IMR-90 (cell line): Measurements from ENCODE around the gene YPEL5. TPM values are rescaled to one million over a fixed set of nuclear protein-coding genes. Genes with fewer than 3 reads are reported as not detected.

Source experiments
- ATAC-seq: fragments of 200-7000 bp; cut with Tn5 transposase; 2 replicates; pipeline ENCODE4 v1.9.1; 2020; ENCODE audit warnings: low read depth, mild to moderate bottlenecking, moderate library complexity
- BruUV-seq: library from RNA; stranded (reverse); fragments of 400-500 nt; replicated peaks from 2 replicates; lab custom pipeline; 2021; lab: Mats Ljungman, UMichigan
- CTCF ChIA-PET: fragments of 300-600 bp; formaldehyde crosslinking; extraction: SDS; loops from one replicate; lab custom pipeline; 2021; ENCODE audit warnings: antibody characterized with exemption; lab: Yijun Ruan, JAX
- POLR2A ChIA-PET: fragments of 300-600 bp; sonication (Branson Sonifier 250); formaldehyde crosslinking; loops from one replicate; lab custom pipeline; 2022; ENCODE audit warnings: antibody characterized with exemption; ENCODE audit not compliant: unreplicated experiment; lab: Charles Lee
- DNase-seq: peaks from one replicate; pipeline ENCODE4 v3.0.0; 2013
- H2AFZ ChIP-seq: replicated peaks from 2 replicates; pipeline ENCODE3; 2013; ENCODE audit warnings: low read length, mild to moderate bottlenecking; ENCODE audit not compliant: poor library complexity
- H2AK5ac ChIP-seq: 2 replicates; pipeline ENCODE4 v1.6.1; 2013; ENCODE audit warnings: low read depth, low read length, inconsistent platforms
- H2AK9ac ChIP-seq: replicated peaks from 2 replicates; pipeline ENCODE3; 2013; ENCODE audit warnings: mild to moderate bottlenecking, low read depth, low read length, moderate library complexity; ENCODE audit not compliant: poor library complexity
- H2BK120ac ChIP-seq: 2 replicates; pipeline ENCODE4 v1.6.1; 2013; ENCODE audit warnings: low read depth, low read length, inconsistent platforms
- H2BK15ac ChIP-seq: 3 replicates; pipeline ENCODE4 v1.6.1; 2013; ENCODE audit warnings: low read depth, low read length, inconsistent platforms
- H2BK20ac ChIP-seq: 2 replicates; pipeline ENCODE4 v1.6.1; 2013; ENCODE audit warnings: low read depth, mild to moderate bottlenecking, inconsistent platforms, low read length, moderate library complexity
- H2BK5ac ChIP-seq: 2 replicates; pipeline ENCODE4 v1.6.1; 2013; ENCODE audit warnings: mild to moderate bottlenecking, low read depth, low read length, inconsistent platforms; ENCODE audit not compliant: poor library complexity, severe bottlenecking
- H3K14ac ChIP-seq: replicated peaks from 2 replicates; pipeline ENCODE4 v1.6.1; 2013; ENCODE audit warnings: low read depth, low read length, inconsistent platforms
- H3K18ac ChIP-seq: 2 replicates; pipeline ENCODE4 v1.6.1; 2013; ENCODE audit warnings: low read depth, low read length, control low read depth
- H3K23ac ChIP-seq: 2 replicates; pipeline ENCODE4 v1.6.1; 2013; ENCODE audit warnings: low read depth, low read length, inconsistent platforms
- H3K27ac ChIP-seq: 2 replicates; pipeline ENCODE4 v1.5.1; 2013; ENCODE audit warnings: mild to moderate bottlenecking, control low read depth, low read length; ENCODE audit not compliant: insufficient read depth
- H3K27me3 ChIP-seq: 2 replicates; pipeline ENCODE4 v1.6.1; 2013; ENCODE audit warnings: low read length; ENCODE audit not compliant: control insufficient read depth, insufficient read depth
- H3K36me3 ChIP-seq: 2 replicates; pipeline ENCODE4 v1.6.1; 2013; ENCODE audit warnings: low read length, mixed read lengths; ENCODE audit not compliant: control insufficient read depth, insufficient read depth
- H3K4ac ChIP-seq: 2 replicates; pipeline ENCODE4 v1.6.1; 2013; ENCODE audit warnings: low read depth, low read length, inconsistent platforms
- H3K4me1 ChIP-seq: 2 replicates; pipeline ENCODE4 v1.6.1; 2013; ENCODE audit warnings: low read length, mixed read lengths; ENCODE audit not compliant: control insufficient read depth, insufficient read depth
- H3K4me2 ChIP-seq: 2 replicates; pipeline ENCODE4 v1.6.1; 2013; ENCODE audit warnings: low read depth, mild to moderate bottlenecking, control low read depth, low read length, moderate library complexity
- H3K4me3 ChIP-seq: 2 replicates; pipeline ENCODE4 v1.5.1; 2013; ENCODE audit warnings: low read depth, mild to moderate bottlenecking, control low read depth, low read length, moderate library complexity; ENCODE audit not compliant: insufficient read depth
- H3K56ac ChIP-seq: 2 replicates; pipeline ENCODE4 v1.6.1; 2013; ENCODE audit warnings: low read length, inconsistent platforms; ENCODE audit not compliant: insufficient read depth; ENCODE audit errors: extremely low read depth
- H3K79me1 ChIP-seq, 2 experiments: 2 replicates each; pipeline ENCODE4 v1.6.1; 2013; ENCODE audit warnings: low read length in 2 of 2, inconsistent platforms in 1 of 2, low read depth in 1 of 2
- H3K9ac ChIP-seq: 2 replicates; pipeline ENCODE4 v1.6.1; 2013; ENCODE audit warnings: low read depth, low read length, control low read depth
- H3K9me1 ChIP-seq: 2 replicates; pipeline ENCODE4 v1.6.1; 2013; ENCODE audit warnings: low read length, inconsistent platforms; ENCODE audit not compliant: insufficient read depth
- H3K9me3 ChIP-seq: 2 replicates; pipeline ENCODE4 v1.6.1; 2013; ENCODE audit warnings: low read length; ENCODE audit not compliant: control insufficient read depth, insufficient read depth
- H4K20me1 ChIP-seq: 2 replicates; pipeline ENCODE4 v1.6.1; 2013; ENCODE audit warnings: low read length, inconsistent platforms; ENCODE audit not compliant: insufficient read depth
- H4K5ac ChIP-seq: 2 replicates; pipeline ENCODE4 v1.6.1; 2013; ENCODE audit warnings: mild to moderate bottlenecking, low read depth, low read length, control low read depth
- H4K8ac ChIP-seq, 2 experiments: 2 replicates each; pipeline ENCODE4 v1.6.1; 2013; ENCODE audit warnings: low read depth in 2 of 2, low read length in 2 of 2, control low read depth in 1 of 2, inconsistent platforms in 1 of 2
- H4K91ac ChIP-seq: 2 replicates; pipeline ENCODE4 v1.6.1; 2013; ENCODE audit warnings: low read depth, low read length, inconsistent platforms; ENCODE audit not compliant: insufficient read depth
- BHLHE40 ChIP-seq: fragments of 150-350 bp; IDR thresholded peaks from 2 replicates; pipeline ENCODE4 v1.6.1; 2016; ENCODE audit warnings: mild to moderate bottlenecking, low read depth, low read length
- CEBPB ChIP-seq: IDR thresholded peaks from 2 replicates; pipeline ENCODE4 v1.6.1; 2012; ENCODE audit warnings: low read depth, low read length, improper control_type of control experiment
- CHD1 ChIP-seq: IDR thresholded peaks from 2 replicates; pipeline ENCODE4 v1.6.1; 2012; ENCODE audit warnings: low read depth, low read length, improper control_type of control experiment
- FOS ChIP-seq: fragments of 150-350 bp; IDR thresholded peaks from 2 replicates; pipeline ENCODE4 v1.6.1; 2016; ENCODE audit warnings: low read depth, low read length
- MAFK ChIP-seq: IDR thresholded peaks from 2 replicates; pipeline ENCODE4 v1.6.1; 2012; ENCODE audit warnings: low read depth, low read length, improper control_type of control experiment
- MAZ ChIP-seq: IDR thresholded peaks from 2 replicates; pipeline ENCODE4 v1.6.1; 2012; ENCODE audit warnings: low read depth, mild to moderate bottlenecking, low read length, improper control_type of control experiment, moderate library complexity, borderline replicate concordance
- MXI1 ChIP-seq: IDR thresholded peaks from 2 replicates; pipeline ENCODE4 v1.6.1; 2012; ENCODE audit warnings: low read depth, mild to moderate bottlenecking, low read length, moderate library complexity, borderline replicate concordance
- NFE2L2 ChIP-seq: fragments of 150-350 bp; IDR thresholded peaks from 2 replicates; pipeline ENCODE4 v1.6.1; 2016; ENCODE audit warnings: low read depth, mild to moderate bottlenecking, low read length
- POLR2A ChIP-seq: IDR thresholded peaks from 2 replicates; pipeline ENCODE4 v1.6.1; 2012; ENCODE audit warnings: mild to moderate bottlenecking, low read depth, low read length
- RAD21 ChIP-seq: IDR thresholded peaks from 2 replicates; pipeline ENCODE4 v1.6.1; 2012; ENCODE audit warnings: low read length, improper control_type of control experiment
- RCOR1 ChIP-seq: IDR thresholded peaks from 2 replicates; pipeline ENCODE4 v1.6.1; 2012; ENCODE audit warnings: mild to moderate bottlenecking, low read length, improper control_type of control experiment; ENCODE audit not compliant: insufficient replicate concordance
- RFX5 ChIP-seq: IDR thresholded peaks from 2 replicates; pipeline ENCODE4 v1.8.0; 2012; ENCODE audit warnings: low read depth, mild to moderate bottlenecking, low read length, moderate library complexity
- SMC3 ChIP-seq: fragments of 150-350 bp; IDR thresholded peaks from 2 replicates; pipeline ENCODE4 v1.6.1; 2016; ENCODE audit warnings: low read depth, mild to moderate bottlenecking, antibody characterized with exemption, low read length, moderate library complexity
- WGBS, 2 experiments: methylation state at CpG; one replicate each; pipeline versions ENCODE4 v1.1.5 to v1.1.7; 2013; ENCODE audit warnings: missing lambda C conversion rate in 2 of 2; ENCODE audit not compliant: insufficient read length in 1 of 2; ENCODE audit errors: extremely low coverage in 2 of 2; 5-methylcytosine and 5-hydroxymethylcytosine counted together
- dilution Hi-C: fragments of 300-500 bp; cut with HindIII; formaldehyde crosslinking; loops from one replicate; pipeline ENCODE4 v1.14.3; 2018; ENCODE audit warnings: low sequenced_read_pairs; ENCODE audit not compliant: unreplicated experiment
- in situ Hi-C: fragments of 300-500 bp; cut with MboI; formaldehyde crosslinking; loops from 3 replicates; pipeline ENCODE4 v1.14.3; 2019; ENCODE audit warnings: low sequenced_read_pairs, inconsistent platforms, mixed read lengths
- intact Hi-C: fragments of 100-400 bp; cut with micrococcal nuclease; formaldehyde crosslinking; loops from 2 replicates; pipeline ENCODE4 v1.10.0; 2022
- polyA plus RNA-seq, 3 experiments: library from polyadenylated mRNA; depleted of rRNA; stranded (reverse); fragments of >200 nt; gene quantifications; 2 replicates each; pipeline ENCODE4 v1.2.3, GENCODE V29; 2012; ENCODE audit warnings: low replicate concordance in 1 of 3
- total RNA-seq: library from RNA; depleted of rRNA; stranded (reverse); fragments of >200 nt; gene quantifications from 2 replicates; pipeline ENCODE4 v1.2.3, GENCODE V29; 2012
- TF ChIP-seq, protein P1 (sequence below): fragments of 150-350 bp; IDR thresholded peaks from 2 replicates; pipeline ENCODE4 v1.6.1; 2016; ENCODE audit warnings: low read depth, mild to moderate bottlenecking, low read length, moderate library complexity, borderline replicate concordance
- TF ChIP-seq, protein P2 (sequence below): conservative IDR thresholded peaks from 2 replicates; pipeline ENCODE4 v1.5.1; 2012; ENCODE audit warnings: mild to moderate bottlenecking, low read depth, low read length, improper control_type of control experiment
- TF ChIP-seq, protein P3 (sequence below): fragments of 150-350 bp; IDR thresholded peaks from 2 replicates; pipeline ENCODE4 v1.6.1; 2017; ENCODE audit warnings: mild to moderate bottlenecking, antibody characterized with exemption, low read length, low read depth

The YPEL5 gene
- total and polyA plus RNA-seq, 2 of the 4 experiments (the other 2 are of a cell fraction) = 40.7 to 62.6 TPM

DNA sequence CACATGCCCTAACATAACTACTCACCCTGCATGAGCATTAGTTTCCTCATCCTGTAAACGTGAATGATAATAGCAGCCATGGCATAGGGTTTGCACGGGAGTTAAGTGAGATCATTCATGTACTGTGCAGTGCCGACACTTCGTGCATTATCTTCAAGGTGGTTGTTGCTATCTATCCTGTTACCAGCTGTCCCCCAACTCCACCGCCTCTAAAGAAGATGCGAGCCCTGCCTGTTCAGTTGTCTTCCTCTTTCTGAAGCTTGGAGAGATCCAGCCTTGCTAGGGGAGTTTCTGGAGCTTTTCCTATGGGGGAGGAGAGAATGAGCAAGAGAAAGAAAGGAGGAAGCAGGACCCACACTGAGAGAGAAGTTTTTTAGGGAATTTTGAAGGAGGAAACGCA is 34.4 kb downstream of the YPEL5 start:
- no peak overlapping the region for H2BK120ac ChIP-seq
- no peak overlapping the region for H3K4me3 ChIP-seq
- 53% methylated on average over 3 of the region's 7 CpGs; no CpG with 5 or more reads in 1 of the 2 experiments for WGBS, 2 experiments
- H4K91ac ChIP-seq = no peak overlapping the region
- H2AK5ac ChIP-seq = no peak overlapping the region
- H2AFZ ChIP-seq = no peak overlapping the region
- H3K36me3 ChIP-seq = no peaks in the 10 kb centered on the region
- no peak overlapping the region for H3K18ac ChIP-seq
- no peak overlapping the region for H2BK20ac ChIP-seq
- no peak overlapping the region for H2BK15ac ChIP-seq
- peaks cover 11% of the 10 kb centered on the region for H3K27me3 ChIP-seq
- H3K4ac ChIP-seq = no peak overlapping the region
- dilution Hi-C loops = no loop called here
- CTCF ChIA-PET = interaction anchor here (0.6 kb wide), 1 partner anchor 24 kb away, joined by 4 read pairs; no protein-coding TSS in a partner anchor
- no peak overlapping the region for H3K4me2 ChIP-seq
- no peak overlapping the region for H4K8ac ChIP-seq
- in situ Hi-C loops = no loop called here
- no peak overlapping the region for H3K56ac ChIP-seq
- no peaks in the 10 kb centered on the region for H3K9me1 ChIP-seq
- intact Hi-C loops = no loop called here
- TF ChIP-seq BHLHE40 (no peak), RCOR1 (no peak), MXI1 (no peak), SMC3 (no peak), MAZ (no peak), RAD21 (no peak), NFE2L2 (no peak), MAFK (no peak), FOS (no peak), RFX5 (no peak), POLR2A (no peak), CHD1 (no peak), CEBPB (no peak)
- TF ChIP-seq, protein P1, sequence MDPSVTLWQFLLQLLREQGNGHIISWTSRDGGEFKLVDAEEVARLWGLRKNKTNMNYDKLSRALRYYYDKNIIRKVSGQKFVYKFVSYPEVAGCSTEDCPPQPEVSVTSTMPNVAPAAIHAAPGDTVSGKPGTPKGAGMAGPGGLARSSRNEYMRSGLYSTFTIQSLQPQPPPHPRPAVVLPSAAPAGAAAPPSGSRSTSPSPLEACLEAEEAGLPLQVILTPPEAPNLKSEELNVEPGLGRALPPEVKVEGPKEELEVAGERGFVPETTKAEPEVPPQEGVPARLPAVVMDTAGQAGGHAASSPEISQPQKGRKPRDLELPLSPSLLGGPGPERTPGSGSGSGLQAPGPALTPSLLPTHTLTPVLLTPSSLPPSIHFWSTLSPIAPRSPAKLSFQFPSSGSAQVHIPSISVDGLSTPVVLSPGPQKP = no peak
- TF ChIP-seq, protein P2, sequence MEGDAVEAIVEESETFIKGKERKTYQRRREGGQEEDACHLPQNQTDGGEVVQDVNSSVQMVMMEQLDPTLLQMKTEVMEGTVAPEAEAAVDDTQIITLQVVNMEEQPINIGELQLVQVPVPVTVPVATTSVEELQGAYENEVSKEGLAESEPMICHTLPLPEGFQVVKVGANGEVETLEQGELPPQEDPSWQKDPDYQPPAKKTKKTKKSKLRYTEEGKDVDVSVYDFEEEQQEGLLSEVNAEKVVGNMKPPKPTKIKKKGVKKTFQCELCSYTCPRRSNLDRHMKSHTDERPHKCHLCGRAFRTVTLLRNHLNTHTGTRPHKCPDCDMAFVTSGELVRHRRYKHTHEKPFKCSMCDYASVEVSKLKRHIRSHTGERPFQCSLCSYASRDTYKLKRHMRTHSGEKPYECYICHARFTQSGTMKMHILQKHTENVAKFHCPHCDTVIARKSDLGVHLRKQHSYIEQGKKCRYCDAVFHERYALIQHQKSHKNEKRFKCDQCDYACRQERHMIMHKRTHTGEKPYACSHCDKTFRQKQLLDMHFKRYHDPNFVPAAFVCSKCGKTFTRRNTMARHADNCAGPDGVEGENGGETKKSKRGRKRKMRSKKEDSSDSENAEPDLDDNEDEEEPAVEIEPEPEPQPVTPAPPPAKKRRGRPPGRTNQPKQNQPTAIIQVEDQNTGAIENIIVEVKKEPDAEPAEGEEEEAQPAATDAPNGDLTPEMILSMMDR = no peak
- TF ChIP-seq, protein P3, sequence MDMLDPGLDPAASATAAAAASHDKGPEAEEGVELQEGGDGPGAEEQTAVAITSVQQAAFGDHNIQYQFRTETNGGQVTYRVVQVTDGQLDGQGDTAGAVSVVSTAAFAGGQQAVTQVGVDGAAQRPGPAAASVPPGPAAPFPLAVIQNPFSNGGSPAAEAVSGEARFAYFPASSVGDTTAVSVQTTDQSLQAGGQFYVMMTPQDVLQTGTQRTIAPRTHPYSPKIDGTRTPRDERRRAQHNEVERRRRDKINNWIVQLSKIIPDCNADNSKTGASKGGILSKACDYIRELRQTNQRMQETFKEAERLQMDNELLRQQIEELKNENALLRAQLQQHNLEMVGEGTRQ = no peak
- H3K4me1 ChIP-seq = peaks cover 2% of the 10 kb centered on the region; the same call in 1 of the 2 replicates
- H3K9ac ChIP-seq = no peak overlapping the region
- H3K23ac ChIP-seq = no peak overlapping the region
- H2BK5ac ChIP-seq = no peak overlapping the region
- no peaks in the 10 kb centered on the region for H3K9me3 ChIP-seq
- no peak overlapping the region for H3K27ac ChIP-seq
- H2AK9ac ChIP-seq = no peak overlapping the region
- POLR2A ChIA-PET = no interaction called here
- no peaks in the 10 kb centered on the region for H3K79me1 ChIP-seq
- no peak for ATAC-seq
- no TSS peak for BruUV-seq
- no peaks in the 10 kb centered on the region for H4K20me1 ChIP-seq
- H4K5ac ChIP-seq = no peak overlapping the region
- DNase-seq = no peak
- H3K14ac ChIP-seq = no peak overlapping the region
